Thymus (tissue), 11 donors: ENCODE results near the gene RELCH. TPM values are rescaled to one million over a fixed set of nuclear protein-coding genes. Genes with fewer than 3 reads are reported as not detected.

ENCODE experiments used
- DNase-seq, 9 donors: peaks; one replicate each; pipeline ENCODE4 v3.0.0-alpha.2; 2013; ENCODE audit warnings: low spot score in 9 of 9, low read depth in 6 of 9, missing footprints in 1 of 9
- H3K27ac ChIP-seq, 2 donors: one replicate each; pipeline ENCODE4 v1.5.1; 2013; ENCODE audit warnings: control low read depth in 1 of 2, low read depth in 1 of 2, low read length in 1 of 2, mild to moderate bottlenecking in 1 of 2, moderate library complexity in 1 of 2
- H3K27me3 ChIP-seq, 2 donors: one replicate each; pipeline ENCODE4 v1.5.1; 2013; ENCODE audit warnings: low read length in 1 of 2; ENCODE audit not compliant: control insufficient read depth in 2 of 2, insufficient read depth in 1 of 2
- H3K36me3 ChIP-seq, 2 donors: one replicate each; pipeline ENCODE4 v1.5.1; 2013; ENCODE audit warnings: low read length in 1 of 2, mild to moderate bottlenecking in 1 of 2, moderate library complexity in 1 of 2; ENCODE audit not compliant: control insufficient read depth in 2 of 2, insufficient read depth in 2 of 2
- H3K4me1 ChIP-seq, 2 donors: one replicate each; pipeline ENCODE4 v1.5.1; 2013; ENCODE audit warnings: low read length in 2 of 2; ENCODE audit not compliant: control insufficient read depth in 2 of 2, insufficient read depth in 2 of 2
- H3K4me3 ChIP-seq, 2 donors: one replicate each; pipeline ENCODE4 v1.5.1; 2013; ENCODE audit warnings: low read length in 2 of 2, control low read depth in 1 of 2, mild to moderate bottlenecking in 1 of 2
- H3K9me3 ChIP-seq, 2 donors: one replicate each; pipeline ENCODE4 v1.5.1; 2013; ENCODE audit warnings: low read length in 1 of 2, mild to moderate bottlenecking in 1 of 2; ENCODE audit not compliant: control insufficient read depth in 2 of 2, insufficient read depth in 1 of 2
- WGBS: extraction: QIAGEN DNeasy Blood & Tissue Kit; methylation state at CpG from one replicate; pipeline ENCODE4 v1.1.7; 2013; 5-methylcytosine and 5-hydroxymethylcytosine counted together
- polyA plus RNA-seq: library from polyadenylated mRNA; stranded (reverse); fragments of 200-250 nt; gene quantifications from one replicate; pipeline ENCODE4 v1.2.3, GENCODE V29; 2013
- total RNA-seq: library from RNA; stranded (reverse); fragments of 120-200 nt; gene quantifications from one replicate; pipeline ENCODE4 v1.2.4, GENCODE V29; 2013
- donor health status: healthy.

RELCH gene
- total and polyA plus RNA-seq, 2 donors, result 20.6 to 29.3 TPM

- Histone ChIP-seq H3K4me3 (no peak overlapping the region), H3K4me1 (peaks cover 7 to 9% of the 10 kb centered on the region in 2 donors), H3K9me3 (no peaks in the 10 kb centered on the region), H3K27me3 (no peaks in the 10 kb centered on the region), H3K36me3 (no peaks in the 10 kb centered on the region), H3K27ac (no peak overlapping the region)
- DNase-seq, result peak in 6 of 9 donors; percentile 16 to 79 (median 50)
- 16% methylated on average over 2 of the region's 2 CpGs for WGBS
These were observed 3.4 kb upstream of the RELCH start for GRCh38 chr18:62183578-62184195.

- H3K9me3 ChIP-seq, result no peaks in the 10 kb centered on the region
- DNase-seq, result no peak
- WGBS, result 0% methylated on average over 12 of the region's 12 CpGs
- peaks cover 0 to 3% of the 10 kb centered on the region in 2 donors for H3K36me3 ChIP-seq
- H3K27me3 ChIP-seq, result no peaks in the 10 kb centered on the region
- peaks cover 9 to 10% of the 10 kb centered on the region in 2 donors for H3K4me1 ChIP-seq
- peak overlapping the region; percentile 84 to 85 for H3K27ac ChIP-seq
- H3K4me3 ChIP-seq, result peak overlapping the region; percentile 58 to 85
These were observed 619 bp upstream of the RELCH start for GRCh38 chr18:62186499-62186773.

- Histone ChIP-seq H3K27ac (peak overlapping the region; percentile 92 to 95), H3K4me1 (peaks cover 9 to 10% of the 10 kb centered on the region in 2 donors), H3K9me3 (no peaks in the 10 kb centered on the region), H3K27me3 (no peaks in the 10 kb centered on the region), H3K4me3 (peak overlapping the region; percentile 58 to 85), H3K36me3 (peaks cover 0 to 5% of the 10 kb centered on the region in 2 donors)
- DNase-seq, result peak in 7 of 9 donors; percentile 8 to 58 (median 18)
- 1% methylated on average over 54 of the region's 54 CpGs for WGBS
These were observed 772 bp downstream of the RELCH start for GRCh38 chr18:62187543-62188510.

DNA sequence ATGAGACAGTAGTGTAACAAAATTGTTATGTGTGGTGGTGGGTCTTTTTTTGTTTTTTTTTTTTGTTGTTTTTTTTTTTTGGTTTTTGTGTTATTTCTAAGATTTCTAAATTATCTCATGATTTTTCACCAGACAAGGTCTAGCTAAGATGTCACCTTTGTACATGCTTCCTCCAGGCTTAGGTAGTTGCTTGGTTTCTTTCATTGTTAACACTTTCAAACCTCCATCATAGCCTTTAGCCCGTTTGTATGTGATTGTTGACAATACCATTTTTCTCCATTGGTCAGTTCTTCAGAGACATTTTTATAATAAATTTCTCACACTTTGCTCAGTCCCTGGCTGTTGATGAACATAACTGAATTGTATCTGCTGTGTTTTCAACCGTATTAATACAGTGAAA, 2.2 kb downstream of the RELCH start:
- Histone ChIP-seq H3K4me1 (peaks cover 9 to 10% of the 10 kb centered on the region in 2 donors), H3K9me3 (no peaks in the 10 kb centered on the region), H3K27ac (no peak overlapping the region), H3K36me3 (peaks cover 0 to 5% of the 10 kb centered on the region in 2 donors), H3K27me3 (no peaks in the 10 kb centered on the region), H3K4me3 (no peak overlapping the region)
- no peak for DNase-seq
- 59% methylated on average over 2 of the region's 2 CpGs for WGBS

- H3K36me3 ChIP-seq, result peaks cover 0 to 5% of the 10 kb centered on the region in 2 donors
- H3K4me3 ChIP-seq, result no peak overlapping the region
- no peaks in the 10 kb centered on the region for H3K9me3 ChIP-seq
- no peak for DNase-seq
- H3K4me1 ChIP-seq, result no peaks in the 10 kb centered on the region
- no peak overlapping the region for H3K27ac ChIP-seq
- no peaks in the 10 kb centered on the region for H3K27me3 ChIP-seq
- 97% methylated on average over 7 of the region's 7 CpGs for WGBS
These were observed 9.0 kb downstream of the RELCH start for GRCh38 chr18:62196079-62196478.

DNA sequence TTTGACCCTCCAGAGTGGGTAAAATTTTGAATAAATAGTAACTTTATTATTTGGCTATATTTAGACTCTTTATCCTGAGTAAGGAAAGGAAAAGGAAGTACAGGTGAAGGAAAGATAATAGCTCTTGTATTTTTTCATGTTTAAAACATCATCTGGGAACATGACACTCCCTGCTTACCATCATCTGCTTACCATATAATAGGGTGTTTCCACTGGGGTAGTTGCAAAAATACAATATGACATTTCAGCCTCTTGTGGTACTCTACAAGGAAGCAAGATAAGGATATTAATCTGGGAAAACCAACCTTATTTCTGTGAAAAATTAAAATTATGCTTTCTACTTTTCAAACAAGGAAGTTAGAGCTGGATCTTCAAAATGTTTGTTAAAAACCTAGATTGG, 9.9 kb downstream of the RELCH start:
- no peaks in the 10 kb centered on the region for H3K27me3 ChIP-seq
- H3K4me1 ChIP-seq, result no peaks in the 10 kb centered on the region
- no peaks in the 10 kb centered on the region for H3K36me3 ChIP-seq
- H3K27ac ChIP-seq, result no peak overlapping the region
- no peaks in the 10 kb centered on the region for H3K9me3 ChIP-seq
- DNase-seq, result no peak
- no peak overlapping the region for H3K4me3 ChIP-seq

DNA sequence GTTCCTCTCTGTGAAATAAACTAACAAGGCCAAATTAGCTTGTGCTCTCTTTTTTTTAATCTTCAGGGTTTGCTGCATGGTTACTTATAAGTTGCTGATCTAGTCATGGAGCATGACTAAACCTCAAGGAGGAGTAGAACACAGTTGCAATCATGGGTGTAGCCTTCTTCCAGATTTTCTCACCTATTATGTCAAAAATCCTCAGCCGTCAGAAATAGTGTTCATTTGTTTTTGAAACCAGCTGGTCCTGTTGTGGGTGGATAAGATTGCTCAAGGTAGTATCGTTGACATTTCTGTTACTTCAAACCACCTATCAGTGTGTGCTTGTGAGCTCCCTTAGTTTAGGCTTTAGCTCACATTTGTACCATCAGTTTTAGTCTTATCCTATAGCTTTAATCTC, 11.2 kb downstream of the RELCH start:
- 90% methylated on average over 2 of the region's 2 CpGs for WGBS
- H3K36me3 ChIP-seq, result no peaks in the 10 kb centered on the region
- no peaks in the 10 kb centered on the region for H3K4me1 ChIP-seq
- H3K4me3 ChIP-seq, result no peak overlapping the region
- H3K27me3 ChIP-seq, result no peaks in the 10 kb centered on the region
- DNase-seq, result no peak
- H3K9me3 ChIP-seq, result no peaks in the 10 kb centered on the region
- no peak overlapping the region for H3K27ac ChIP-seq

GRCh38 chr18:62199629-62200028, 12.6 kb downstream of the RELCH start:
- H3K4me1 ChIP-seq, result no peaks in the 10 kb centered on the region

DNA sequence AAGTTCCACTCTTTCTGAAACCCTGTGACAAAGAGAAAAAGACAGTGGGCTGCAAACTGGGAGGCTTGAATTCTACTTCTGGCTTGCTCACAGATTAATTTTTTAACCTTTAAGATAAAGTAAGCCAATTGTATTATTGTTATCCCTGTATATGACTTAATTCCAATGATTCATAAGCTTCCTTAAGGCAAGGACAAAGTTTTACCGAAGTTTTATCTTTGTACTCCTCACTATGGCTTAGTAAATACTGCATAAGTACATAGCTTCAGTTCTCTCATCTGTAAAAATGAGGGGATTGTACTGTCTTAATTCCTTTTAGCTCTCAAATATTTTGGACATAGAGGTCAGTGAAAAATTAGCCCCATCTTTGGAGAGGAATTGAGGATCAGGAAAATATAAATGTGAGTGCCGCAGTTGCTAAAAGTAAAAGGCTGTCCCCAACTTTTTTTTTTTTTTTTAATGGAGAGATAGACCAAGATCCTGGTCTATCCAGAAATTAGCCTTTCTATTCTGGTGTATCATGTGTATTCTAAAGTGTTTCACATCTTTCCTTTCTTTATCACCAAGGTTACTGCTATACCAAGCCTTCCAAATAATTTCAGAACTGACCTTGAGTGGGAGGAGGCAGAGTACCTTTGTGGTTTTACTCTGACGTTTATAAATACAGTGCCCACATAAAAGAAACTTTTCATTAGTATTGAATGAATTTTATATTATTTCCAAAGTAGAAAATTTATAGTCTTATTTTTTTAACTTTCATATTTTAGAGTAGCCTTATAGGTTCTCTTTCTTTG, 13.3 kb downstream of the RELCH start:
- Histone ChIP-seq H3K4me1 (no peaks in the 10 kb centered on the region), H3K36me3 (no peaks in the 10 kb centered on the region), H3K9me3 (no peaks in the 10 kb centered on the region), H3K27ac (no peak overlapping the region), H3K27me3 (no peaks in the 10 kb centered on the region), H3K4me3 (no peak overlapping the region)
- 69% methylated on average over 3 of the region's 3 CpGs for WGBS
- DNase-seq, result no peak

More at GRCh38 chr18:62199629-62200028, 12.6 kb downstream of the RELCH start:
- H3K27me3 ChIP-seq, result no peaks in the 10 kb centered on the region
- H3K36me3 ChIP-seq, result no peaks in the 10 kb centered on the region
- H3K4me3 ChIP-seq, result no peak overlapping the region
- no peak overlapping the region for H3K27ac ChIP-seq
- over 99% methylated on average over 2 of the region's 2 CpGs for WGBS
- DNase-seq, result no peak
- H3K9me3 ChIP-seq, result no peaks in the 10 kb centered on the region
